Fibroblast of mammary gland (primary cell): ENCODE data around the gene G3BP1.

ENCODE experiments used
- DNase-seq: peaks from one replicate; pipeline ENCODE4 v3.0.0-alpha.2; 2010; ENCODE audit warnings: low read depth
- H3K4me3 ChIP-seq: 2 replicates; pipeline ENCODE4 v1.5.1; 2011; ENCODE audit warnings: low read depth, mild to moderate bottlenecking, low read length, moderate library complexity; ENCODE audit not compliant: control insufficient read depth
- TF ChIP-seq, protein P1 (sequence below): conservative IDR thresholded peaks from 2 replicates; pipeline ENCODE4 v1.5.1; 2011; ENCODE audit warnings: low read depth, low read length, inconsistent platforms; ENCODE audit not compliant: control insufficient read depth, insufficient read depth

G3BP1 gene

DNA sequence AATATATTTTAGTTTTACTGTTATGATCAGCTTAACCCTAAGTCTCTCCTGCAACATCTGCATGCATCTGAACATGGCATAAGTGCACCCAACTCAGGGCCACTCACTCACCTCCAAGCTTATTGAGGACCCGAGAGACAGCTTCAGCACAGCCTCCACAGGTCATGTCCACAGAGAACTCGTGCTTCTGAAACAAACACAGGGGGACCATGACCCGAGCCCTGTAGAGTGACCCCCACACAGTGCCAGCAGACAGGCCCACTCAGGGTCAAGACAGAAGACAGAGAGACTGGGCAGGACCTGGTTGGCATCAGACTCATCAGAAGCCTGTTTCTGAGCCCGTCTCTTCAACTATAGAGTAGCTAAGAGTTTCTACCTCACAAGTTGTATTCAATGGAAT is 20.2 kb upstream of the G3BP1 start:
- TF ChIP-seq, protein P1, sequence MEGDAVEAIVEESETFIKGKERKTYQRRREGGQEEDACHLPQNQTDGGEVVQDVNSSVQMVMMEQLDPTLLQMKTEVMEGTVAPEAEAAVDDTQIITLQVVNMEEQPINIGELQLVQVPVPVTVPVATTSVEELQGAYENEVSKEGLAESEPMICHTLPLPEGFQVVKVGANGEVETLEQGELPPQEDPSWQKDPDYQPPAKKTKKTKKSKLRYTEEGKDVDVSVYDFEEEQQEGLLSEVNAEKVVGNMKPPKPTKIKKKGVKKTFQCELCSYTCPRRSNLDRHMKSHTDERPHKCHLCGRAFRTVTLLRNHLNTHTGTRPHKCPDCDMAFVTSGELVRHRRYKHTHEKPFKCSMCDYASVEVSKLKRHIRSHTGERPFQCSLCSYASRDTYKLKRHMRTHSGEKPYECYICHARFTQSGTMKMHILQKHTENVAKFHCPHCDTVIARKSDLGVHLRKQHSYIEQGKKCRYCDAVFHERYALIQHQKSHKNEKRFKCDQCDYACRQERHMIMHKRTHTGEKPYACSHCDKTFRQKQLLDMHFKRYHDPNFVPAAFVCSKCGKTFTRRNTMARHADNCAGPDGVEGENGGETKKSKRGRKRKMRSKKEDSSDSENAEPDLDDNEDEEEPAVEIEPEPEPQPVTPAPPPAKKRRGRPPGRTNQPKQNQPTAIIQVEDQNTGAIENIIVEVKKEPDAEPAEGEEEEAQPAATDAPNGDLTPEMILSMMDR = no peak
- H3K4me3 ChIP-seq = no peak overlapping the region

DNA sequence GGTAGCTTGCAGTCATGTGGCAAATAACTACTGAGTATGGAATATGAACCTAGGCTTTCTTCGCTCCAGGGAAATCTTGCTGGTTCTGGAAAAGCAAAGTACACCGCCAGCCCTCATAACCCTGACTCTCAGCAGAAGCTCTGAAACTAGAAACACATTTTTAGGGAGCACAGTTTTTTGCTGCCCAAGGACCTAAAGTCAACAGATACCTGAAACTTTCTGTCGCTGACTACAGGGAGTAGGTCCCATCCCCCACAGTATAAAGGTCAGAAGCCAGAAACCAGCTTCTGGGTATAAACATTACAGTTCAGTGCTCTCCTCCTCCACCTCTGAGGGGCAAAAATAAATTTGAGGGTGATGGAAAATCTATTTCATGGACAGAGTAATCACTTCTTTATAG is 16.4 kb upstream of the G3BP1 start:
- H3K4me3 ChIP-seq = no peak overlapping the region
- TF ChIP-seq, protein P1 = no peak
- DNase-seq = no peak

More for the DNA sequence above, 20.2 kb upstream of the G3BP1 start:
- DNase-seq = no peak

DNA sequence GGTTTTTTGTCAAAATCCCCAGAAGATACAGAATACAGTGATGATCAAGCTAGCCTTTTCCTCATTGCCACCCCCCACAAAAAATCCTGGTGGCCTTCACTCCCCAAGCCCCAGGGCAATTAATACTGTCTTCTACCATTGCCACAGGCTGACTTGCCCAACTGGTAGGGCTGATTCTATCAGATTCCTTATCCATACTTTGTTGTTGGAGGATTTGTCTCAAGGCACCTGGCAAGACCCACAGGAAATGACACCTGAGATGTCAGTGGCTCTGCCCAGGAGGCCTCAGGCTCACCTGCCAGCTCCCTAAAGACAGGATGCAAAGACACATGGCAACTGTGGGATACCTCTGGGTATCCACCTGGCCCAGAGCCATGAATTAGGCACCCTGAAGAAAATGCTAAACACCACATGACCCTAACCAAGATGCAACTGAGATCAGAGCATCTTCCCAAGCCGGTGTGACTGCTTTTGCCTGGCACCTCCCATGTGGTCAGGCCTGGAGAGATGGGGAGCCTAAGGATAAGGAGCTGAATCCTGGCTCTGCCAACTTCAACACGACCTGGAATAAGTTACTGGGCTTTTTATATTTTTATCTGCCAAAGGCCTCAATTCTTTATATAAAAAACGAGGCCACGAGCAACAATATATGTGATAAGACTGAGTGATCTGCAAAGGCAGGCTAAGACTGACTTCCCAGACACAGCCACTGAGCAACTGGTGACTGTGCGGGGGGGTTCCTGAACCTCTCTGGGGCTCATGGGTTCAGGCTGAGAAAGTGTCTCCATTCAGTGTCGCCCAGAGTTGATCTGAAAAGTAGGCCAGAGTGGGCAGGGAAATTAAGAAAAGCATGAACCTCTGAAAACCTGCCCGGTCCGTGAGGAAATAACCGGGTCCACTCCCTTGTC is 14.3 kb upstream of the G3BP1 start:
- no peak for DNase-seq
- TF ChIP-seq, protein P1 = no peak
- H3K4me3 ChIP-seq = peak overlapping the region; percentile 94

DNA sequence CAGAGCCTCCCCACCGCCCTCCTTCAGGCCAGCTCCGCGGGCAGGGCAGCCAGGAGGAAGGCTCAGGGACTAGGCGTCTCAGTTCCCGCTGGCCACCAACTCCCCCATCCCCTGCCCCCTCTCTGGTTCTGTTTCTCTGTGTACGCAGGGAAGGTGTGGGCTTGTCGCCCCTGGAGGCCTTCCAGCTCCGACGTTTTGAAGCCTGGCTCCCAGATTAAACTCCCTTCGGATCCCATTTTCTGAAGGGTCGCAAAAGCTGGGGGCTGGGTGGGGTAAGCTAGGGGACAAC is 13.7 kb upstream of the G3BP1 start:
- no peak for DNase-seq
- H3K4me3 ChIP-seq = peak overlapping the region; percentile 94
- TF ChIP-seq, protein P1 = no peak

DNA sequence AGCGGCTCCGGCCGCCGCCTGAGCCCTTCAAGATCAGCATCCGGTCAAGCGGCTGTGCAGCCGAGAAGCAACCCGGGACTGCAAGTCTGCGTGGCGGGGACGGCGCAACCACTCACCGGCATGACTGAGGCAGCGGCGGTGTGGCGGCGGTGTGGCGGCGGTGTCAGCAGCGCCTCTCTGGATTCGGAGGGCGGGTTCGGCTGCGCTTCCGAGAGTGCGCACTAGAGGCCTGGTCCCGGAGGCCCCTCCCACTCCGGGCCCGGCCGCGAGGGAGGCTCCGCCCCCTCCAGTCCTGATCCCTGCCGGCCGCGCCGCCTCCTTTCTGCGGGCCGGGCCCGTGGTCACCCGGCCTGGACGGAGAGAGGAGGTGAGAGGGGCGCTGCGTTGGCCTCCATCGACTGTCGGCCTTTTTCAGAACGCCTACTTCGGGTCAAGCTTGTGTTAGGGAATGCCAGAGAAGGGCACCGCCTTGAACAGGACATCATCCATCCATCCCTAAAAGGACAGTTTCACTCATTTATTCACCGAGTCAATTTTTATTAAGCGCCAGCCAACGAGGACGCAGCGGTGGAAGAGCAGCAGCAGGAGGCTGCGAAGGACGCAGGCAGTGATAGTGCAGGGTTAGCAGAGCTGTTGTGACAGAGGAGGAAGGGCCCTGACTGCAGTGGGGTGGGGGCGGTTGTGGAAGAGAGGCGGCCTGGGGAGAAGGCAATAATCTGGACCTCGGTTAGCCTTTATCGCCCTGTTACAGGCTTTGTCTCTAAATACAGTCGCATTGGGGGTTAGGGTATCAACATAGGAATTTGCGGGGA is 13.1 kb upstream of the G3BP1 start, which contains the start of gene ATOX1:
TSS of gene ATOX1 (minus strand) at position 202 of the 812 bp plus-strand sequence. CDS start at position 122, 80 bp downstream.
- DNase-seq = peak; percentile 85
- TF ChIP-seq, protein P1 = no peak
- peak within 1 kb of the TSS; percentile 94 for H3K4me3 ChIP-seq

DNA sequence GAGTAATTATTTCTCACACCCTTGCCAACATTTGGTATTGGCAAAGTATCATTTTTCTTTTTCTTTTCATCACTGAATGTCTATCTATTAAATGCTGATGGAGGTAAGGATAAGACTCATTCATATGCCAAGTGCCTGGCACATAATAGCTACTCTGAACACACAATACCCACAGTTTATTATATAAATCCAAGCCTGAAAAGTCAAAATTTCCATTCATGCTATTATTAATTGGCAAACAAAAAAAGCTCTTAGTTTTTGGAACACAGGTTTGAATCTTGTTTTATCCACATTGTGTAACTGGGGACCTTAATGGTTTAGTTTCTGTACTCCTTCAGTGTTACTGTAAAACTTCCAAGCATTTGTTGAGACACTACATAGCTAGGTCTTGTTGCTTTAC is 7.0 kb upstream of the G3BP1 start:
- no peak overlapping the region for H3K4me3 ChIP-seq
- no peak for DNase-seq
- TF ChIP-seq, protein P1 = no peak
